ENCODE measurements around the gene KCMF1. TPM values are rescaled to one million over a fixed set of nuclear protein-coding genes. Genes with fewer than 3 reads are reported as not detected.

KCMF1 gene
- total and polyA plus RNA-seq, 9 of the 15 experiments (the other 6 are each of a cell fraction or from before 2014, with no cell fraction given), result 6.8 to 88.2 (median 46.5) TPM

DNA sequence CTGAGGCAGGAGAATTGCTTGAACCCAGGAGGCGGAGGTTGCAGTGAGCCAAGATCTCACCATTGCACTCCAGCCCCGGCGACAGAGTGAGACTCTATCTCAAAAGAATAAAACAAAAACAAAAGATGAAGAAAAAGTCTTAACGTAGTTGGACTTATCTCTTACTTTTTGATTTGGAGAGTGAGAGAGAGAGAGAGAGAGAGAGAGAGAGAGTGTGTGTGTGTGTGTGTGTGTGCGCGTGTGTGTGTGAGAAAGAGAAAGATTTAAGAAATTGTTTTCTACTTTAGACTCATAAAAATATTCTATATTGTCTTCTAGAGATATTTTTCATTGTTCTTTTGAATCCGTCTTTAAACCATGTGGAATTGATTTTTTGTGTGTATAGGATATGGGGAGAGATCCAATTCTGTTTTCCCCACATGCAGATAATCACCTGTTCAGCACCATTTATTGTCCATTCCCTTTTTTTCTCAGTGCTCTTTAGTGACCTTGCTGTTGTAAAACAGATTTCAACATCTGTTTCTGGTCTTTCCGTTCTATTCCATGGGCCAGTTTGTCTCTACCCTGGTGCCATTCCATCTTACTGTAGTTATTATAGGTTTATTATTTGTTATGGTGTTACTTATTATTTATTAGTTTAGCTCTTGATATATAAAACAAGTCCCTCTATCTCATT, 53.5 kb downstream of the KCMF1 start (continued):
- no peak for TF ChIP-seq SRSF3 (IDR thresholded peaks at IDR 0.05; ENCODE audit: insufficient read depth, low read length)

DNA sequence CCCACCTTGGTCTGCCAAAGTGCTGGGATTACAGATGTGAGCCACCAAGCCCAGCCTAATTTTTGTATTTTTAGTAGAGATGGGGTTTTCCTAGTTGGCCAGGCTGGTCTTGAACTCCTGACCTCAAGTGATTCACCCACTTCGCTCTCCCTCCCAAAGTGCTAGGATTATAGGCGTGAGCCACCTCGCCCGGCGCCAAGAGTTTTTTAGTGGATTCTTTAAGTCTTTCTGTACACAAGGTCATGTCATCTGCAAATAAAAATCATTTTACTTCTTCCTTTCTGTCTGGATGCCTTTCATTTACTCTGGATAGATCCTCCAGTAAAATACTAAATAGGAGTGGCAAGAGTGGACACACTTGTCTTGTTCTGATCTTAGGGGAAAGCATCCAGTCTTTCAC, 61.7 kb downstream of the KCMF1 start:
- H3K27ac ChIP-seq (ENCODE audit: extremely low read depth, low read depth, low read length), result no peak overlapping the region
- BruUV-seq (replicated peaks), result no TSS peak
- no peaks in the 10 kb centered on the region; a peak in 1 of 5 replicates for H3K4me1 ChIP-seq (replicated peaks in 1 of 2; ENCODE audit: control insufficient read depth in 2 of 2, insufficient read depth in 2 of 2, low read length in 2 of 2)
- H3K79me2 ChIP-seq (ENCODE audit: control insufficient read depth, insufficient read depth, low read length), result peaks cover 18% of the 10 kb centered on the region
- no peaks in the 10 kb centered on the region; the same call in 1 of the 2 replicates for H4K20me1 ChIP-seq (replicated peaks; ENCODE audit: control insufficient read depth, insufficient read depth, low read length)
- DNase-seq (ENCODE audit: extremely low read depth in 1 of 4, low spot score in 3 of 4) (no peak), FAIRE-seq (no peak), ATAC-seq (no peak)
- H3K4me3 ChIP-seq, result no peak overlapping the region
- intact Hi-C loops (cut with micrococcal nuclease) (no loop called here), in situ Hi-C loops (cut with MboI) (no loop called here)
- 98% methylated on average over 5 of the region's 5 CpGs for WGBS (ENCODE audit: insufficient coverage, low coverage, missing lambda C conversion rate)
- H3K27me3 ChIP-seq (ENCODE audit: control insufficient read depth in 2 of 2, insufficient read depth in 2 of 2, low read length in 2 of 2), result no peaks in the 10 kb centered on the region
- H3K9me3 ChIP-seq (replicated peaks; ENCODE audit: control insufficient read depth, insufficient read depth, low read depth, low read length), result no peaks in the 10 kb centered on the region
- ChIA-PET POLR2A (no interaction called here), CTCF (ENCODE audit: low intra/inter-chr PET ratio) (no interaction called here)
- no peak overlapping the region for H2AFZ ChIP-seq (ENCODE audit: low read depth, low read length)
- peaks cover 72% of the 10 kb centered on the region for H3K36me3 ChIP-seq (ENCODE audit: control insufficient read depth, insufficient read depth, low read length)
- no peaks in the 10 kb centered on the region for H3K9me1 ChIP-seq (ENCODE audit: control insufficient read depth, insufficient read depth, low read length)
- no peak overlapping the region for H3K4me2 ChIP-seq (ENCODE audit: insufficient read depth, low read length)
- H3K9ac ChIP-seq (ENCODE audit: insufficient read depth in 1 of 2, low read depth in 2 of 2, low read length in 2 of 2), result no peak overlapping the region
- TF ChIP-seq MEIS2 (IDR thresholded peaks at IDR 0.05; ENCODE audit: partially characterized antibody) (no peak), ZNF3 (CRISPR knock-in tag; IDR thresholded peaks at IDR 0.05) (no peak), TOE1 (IDR thresholded peaks at IDR 0.05; ENCODE audit: borderline replicate concordance) (no peak), TOE1 (CRISPR knock-in tag; IDR thresholded peaks at IDR 0.05; ENCODE audit: borderline replicate concordance, low read depth) (no peak), ZNF311 (CRISPR knock-in tag; IDR thresholded peaks at IDR 0.05) (no peak), CBFA2T3 (IDR thresholded peaks at IDR 0.05) (no peak), KLF16 (IDR thresholded peaks at IDR 0.05) (no peak), MCM3 (IDR thresholded peaks at IDR 0.05) (no peak), NCOA4 (IDR thresholded peaks at IDR 0.05; ENCODE audit: partially characterized antibody) (no peak), ZNF76 (CRISPR knock-in tag; IDR thresholded peaks at IDR 0.05; ENCODE audit: borderline replicate concordance) (no peak), SMARCE1 (IDR thresholded peaks at IDR 0.05) (no peak), NONO (IDR thresholded peaks at IDR 0.05; ENCODE audit: low read depth in 2 of 2, low read length in 1 of 2) (no peak), KAT2B (IDR thresholded peaks at IDR 0.05; ENCODE audit: low read depth, low read length) (no peak)
- TF ChIP-seq, protein P1, sequence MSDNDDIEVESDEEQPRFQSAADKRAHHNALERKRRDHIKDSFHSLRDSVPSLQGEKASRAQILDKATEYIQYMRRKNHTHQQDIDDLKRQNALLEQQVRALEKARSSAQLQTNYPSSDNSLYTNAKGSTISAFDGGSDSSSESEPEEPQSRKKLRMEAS (CRISPR knock-in tag; IDR thresholded peaks at IDR 0.05), result no peak

Measured in K562 (cell line).